A204.1 (cell line): ENCODE data around the gene PRKAR2A.

Experiments used
- FAIRE-seq: peaks from 2 replicates; lab custom pipeline; 2012; peaks lifted over from hg19 to GRCh38; lab: Jason Lieb, UNC

PRKAR2A gene

GRCh38 chr3:48847504-48848423, at the start of gene PRKAR2A:
TSS of gene PRKAR2A (minus strand) at chr3:48847874. CDS start at chr3:48847596, 278 bp downstream.
- FAIRE-seq = no peak

GRCh38 chr3:48896936-48897335, 49.3 kb upstream of the PRKAR2A start:
- FAIRE-seq = no peak

GRCh38 chr3:48894516-48894915, 46.8 kb upstream of the PRKAR2A start:
- no peak for FAIRE-seq

GRCh38 chr3:48891606-48892005, 43.9 kb upstream of the PRKAR2A start:
- FAIRE-seq = no peak

- no peak for FAIRE-seq
These were observed 38.1 kb upstream of the PRKAR2A start for GRCh38 chr3:48885753-48886152.

GRCh38 chr3:48881652-48882114, 34.0 kb upstream of the PRKAR2A start:
- FAIRE-seq = no peak

- no peak for FAIRE-seq
These were observed 33.3 kb upstream of the PRKAR2A start for GRCh38 chr3:48881006-48881405.

- FAIRE-seq = no peak
These were observed 32.3 kb upstream of the PRKAR2A start for GRCh38 chr3:48879994-48880377.

GRCh38 chr3:48879307-48879993, 31.8 kb upstream of the PRKAR2A start:
- no peak for FAIRE-seq

- FAIRE-seq = no peak
These were observed 30.0 kb upstream of the PRKAR2A start for GRCh38 chr3:48877671-48878070.

- FAIRE-seq = no peak
These were observed 15.4 kb upstream of the PRKAR2A start for GRCh38 chr3:48863122-48863521.

GRCh38 chr3:48859206-48859605, 11.5 kb upstream of the PRKAR2A start:
- FAIRE-seq = no peak

GRCh38 chr3:48858709-48859108, 11.0 kb upstream of the PRKAR2A start:
- no peak for FAIRE-seq

- no peak for FAIRE-seq
These were observed 10.0 kb upstream of the PRKAR2A start for GRCh38 chr3:48857641-48858040.

GRCh38 chr3:48856469-48856868, 8.8 kb upstream of the PRKAR2A start:
- no peak for FAIRE-seq

- no peak for FAIRE-seq
These were observed 8.2 kb upstream of the PRKAR2A start for GRCh38 chr3:48855681-48856447.

- no peak for FAIRE-seq
These were observed 4.5 kb upstream of the PRKAR2A start for GRCh38 chr3:48852151-48852550.

GRCh38 chr3:48851407-48851806, 3.7 kb upstream of the PRKAR2A start:
- FAIRE-seq = no peak

GRCh38 chr3:48848816-48849515, 1.3 kb upstream of the PRKAR2A start:
- FAIRE-seq = no peak

GRCh38 chr3:48847053-48847503, 596 bp downstream of the PRKAR2A start:
- FAIRE-seq = no peak

- no peak for FAIRE-seq
These were observed 2.5 kb downstream of the PRKAR2A start for GRCh38 chr3:48845170-48845569.

GRCh38 chr3:48837163-48837562, 10.5 kb downstream of the PRKAR2A start:
- FAIRE-seq = no peak
